ENCODE data around the gene TTL. TPM values are rescaled to one million over a fixed set of nuclear protein-coding genes. Genes with fewer than 3 reads are reported as not detected.

TTL gene
- polyA plus RNA-seq, 3 donors: 2.7 to 13.9 (median 5.4) TPM

- TF ChIP-seq, protein P1, sequence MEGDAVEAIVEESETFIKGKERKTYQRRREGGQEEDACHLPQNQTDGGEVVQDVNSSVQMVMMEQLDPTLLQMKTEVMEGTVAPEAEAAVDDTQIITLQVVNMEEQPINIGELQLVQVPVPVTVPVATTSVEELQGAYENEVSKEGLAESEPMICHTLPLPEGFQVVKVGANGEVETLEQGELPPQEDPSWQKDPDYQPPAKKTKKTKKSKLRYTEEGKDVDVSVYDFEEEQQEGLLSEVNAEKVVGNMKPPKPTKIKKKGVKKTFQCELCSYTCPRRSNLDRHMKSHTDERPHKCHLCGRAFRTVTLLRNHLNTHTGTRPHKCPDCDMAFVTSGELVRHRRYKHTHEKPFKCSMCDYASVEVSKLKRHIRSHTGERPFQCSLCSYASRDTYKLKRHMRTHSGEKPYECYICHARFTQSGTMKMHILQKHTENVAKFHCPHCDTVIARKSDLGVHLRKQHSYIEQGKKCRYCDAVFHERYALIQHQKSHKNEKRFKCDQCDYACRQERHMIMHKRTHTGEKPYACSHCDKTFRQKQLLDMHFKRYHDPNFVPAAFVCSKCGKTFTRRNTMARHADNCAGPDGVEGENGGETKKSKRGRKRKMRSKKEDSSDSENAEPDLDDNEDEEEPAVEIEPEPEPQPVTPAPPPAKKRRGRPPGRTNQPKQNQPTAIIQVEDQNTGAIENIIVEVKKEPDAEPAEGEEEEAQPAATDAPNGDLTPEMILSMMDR (IDR thresholded peaks at IDR 0.05): peak; percentile 82
- DNase-seq: peak; percentile 67 to 74 (median 69)
- peaks cover 4 to 9% of the 10 kb centered on the region in 2 donors for H3K36me3 ChIP-seq (replicated peaks in 1 of 2; ENCODE audit: control insufficient read depth in 1 of 2, insufficient read depth in 2 of 2, low read length in 2 of 2)
- H3K9me3 Mint-ChIP-seq: no peaks in the 10 kb centered on the region
- peaks cover 0 to 5% (median 3%) of the 10 kb centered on the region in 3 donors for H3K27me3 Mint-ChIP-seq (ENCODE audit: low read depth in 3 of 3)
- under 1% methylated on average over 19 of the region's 19 CpGs for WGBS (ENCODE audit: insufficient coverage)
- H3K27me3 ChIP-seq (ENCODE audit: control insufficient read depth in 2 of 2, insufficient read depth in 2 of 2, low read length in 2 of 2): no peaks in the 10 kb centered on the region
- peak overlapping the region; percentile 59 to 90 (median 68) for H3K4me3 ChIP-seq (replicated peaks in 1 of 3; ENCODE audit: low read depth in 2 of 3, low read length in 3 of 3)
- peaks cover 32% of the 10 kb centered on the region for H3K4me1 Mint-ChIP-seq
- H3K36me3 Mint-ChIP-seq: peaks cover 2% of the 10 kb centered on the region in 2 donors
- intact Hi-C loops (cut with micrococcal nuclease): loop anchor here in 1 of 2 donors (5.0 kb wide), 1 partner anchor 101 kb away; the partner anchor contains the start of gene CHCHD5
- H3K9me3 ChIP-seq (replicated peaks in 1 of 2; ENCODE audit: control insufficient read depth in 1 of 2, insufficient read depth in 1 of 2, low read length in 2 of 2): no peaks in the 10 kb centered on the region
- H4K20me1 ChIP-seq (ENCODE audit: insufficient read depth, low read length): peaks cover 8% of the 10 kb centered on the region
- peaks cover 21 to 31% of the 10 kb centered on the region in 2 donors for H3K4me1 ChIP-seq (ENCODE audit: control insufficient read depth in 1 of 2, insufficient read depth in 2 of 2, low read length in 2 of 2)
- H3K9ac ChIP-seq (ENCODE audit: insufficient read depth, low read length, poor library complexity, severe bottlenecking): peak overlapping the region; percentile 86
- H2AFZ ChIP-seq (ENCODE audit: insufficient read depth, low read depth, low read length, poor library complexity, severe bottlenecking): peak overlapping the region; percentile 89
- H3K79me2 ChIP-seq (ENCODE audit: insufficient read depth, low read length): peaks cover 35% of the 10 kb centered on the region
- peak overlapping the region; percentile 91 to 98 (median 96) for H3K27ac Mint-ChIP-seq
- H3K27ac ChIP-seq (ENCODE audit: low read depth in 1 of 2, low read length in 2 of 2): peak overlapping the region; percentile 80 to 89
- peak overlapping the region; percentile 96 for H3K4me2 ChIP-seq (replicated peaks; ENCODE audit: extremely low read depth, low read length, poor library complexity, severe bottlenecking)
- peak overlapping the region; percentile 99 for H3K4me3 Mint-ChIP-seq
These were observed 867 bp upstream of the TTL start for GRCh38 chr2:112481050-112481527.

GRCh38 chr2:112482309-112483041 is 519 bp downstream of the TTL start:
- peaks cover 5 to 21% of the 10 kb centered on the region in 2 donors for H3K36me3 ChIP-seq (replicated peaks in 1 of 2; ENCODE audit: control insufficient read depth in 1 of 2, insufficient read depth in 2 of 2, low read length in 2 of 2)

More at GRCh38 chr2:112482309-112483041, 519 bp downstream of the TTL start:
- Histone ChIP-seq H3K4me3 (replicated peaks in 1 of 3; ENCODE audit: low read depth in 2 of 3, low read length in 3 of 3) (peak overlapping the region; percentile 86 to 92 (median 89)), H3K9ac (ENCODE audit: insufficient read depth, low read length, poor library complexity, severe bottlenecking) (peak overlapping the region; percentile 73), H3K4me2 (replicated peaks; ENCODE audit: extremely low read depth, low read length, poor library complexity, severe bottlenecking) (peak overlapping the region; percentile 92), H4K20me1 (ENCODE audit: insufficient read depth, low read length) (peaks cover 8% of the 10 kb centered on the region), H3K9me3 (replicated peaks in 1 of 2; ENCODE audit: control insufficient read depth in 1 of 2, insufficient read depth in 1 of 2, low read length in 2 of 2) (no peaks in the 10 kb centered on the region), H3K27ac (ENCODE audit: low read depth in 1 of 2, low read length in 2 of 2) (peak overlapping the region; percentile 75 to 80), H3K79me2 (ENCODE audit: insufficient read depth, low read length) (peaks cover 46% of the 10 kb centered on the region), H2AFZ (ENCODE audit: insufficient read depth, low read depth, low read length, poor library complexity, severe bottlenecking) (peak overlapping the region; percentile 92), H3K27me3 (ENCODE audit: control insufficient read depth in 2 of 2, insufficient read depth in 2 of 2, low read length in 2 of 2) (no peaks in the 10 kb centered on the region), H3K4me1 (ENCODE audit: control insufficient read depth in 1 of 2, insufficient read depth in 2 of 2, low read length in 2 of 2) (peaks cover 21 to 31% of the 10 kb centered on the region in 2 donors)
- no peaks in the 10 kb centered on the region for H3K9me3 Mint-ChIP-seq
- WGBS (ENCODE audit: insufficient coverage): under 1% methylated on average over 76 of the region's 77 CpGs
- H3K27ac Mint-ChIP-seq: peak overlapping the region; percentile 76 to 93 (median 89)
- H3K27me3 Mint-ChIP-seq (ENCODE audit: low read depth in 3 of 3): peaks cover 0 to 5% (median 3%) of the 10 kb centered on the region in 3 donors
- peaks cover 32% of the 10 kb centered on the region for H3K4me1 Mint-ChIP-seq
- intact Hi-C loops (cut with micrococcal nuclease): loop anchor here in 1 of 2 donors (5.0 kb wide), 1 partner anchor 100 kb away; the partner anchor contains the start of gene CHCHD5
- peak overlapping the region; percentile 96 to 98 for H3K4me3 Mint-ChIP-seq
- H3K36me3 Mint-ChIP-seq: peaks cover 9 to 10% of the 10 kb centered on the region in 2 donors
- TF ChIP-seq, protein P1 (IDR thresholded peaks at IDR 0.05): no peak
- peak in 2 of 3 donors; percentile 8 to 14 for DNase-seq

Measured in CD14-positive monocyte (primary cell).